HG03025 (cell line): ENCODE data around the gene VSIG8.

ENCODE experiments used
- ATAC-seq: cut with Tn5 transposase; IDR thresholded peaks from one replicate; pipeline ENCODE4 v1.9.1; 2021; ENCODE audit warnings: mild to moderate bottlenecking, moderate library complexity; ENCODE audit not compliant: unreplicated experiment, low FRiP score

VSIG8 gene

GRCh38 chr1:159832309-159832708 lies 30.1 kb downstream of the VSIG8 start:
- ATAC-seq = no peak

GRCh38 chr1:159831412-159832141 lies 30.9 kb downstream of the VSIG8 start:
- ATAC-seq = no peak

- no peak for ATAC-seq
Observed at GRCh38 chr1:159830722-159831121, 31.7 kb downstream of the VSIG8 start.

GRCh38 chr1:159829822-159830465 lies 32.5 kb downstream of the VSIG8 start:
- ATAC-seq = no peak

- ATAC-seq = peak; percentile 87
Observed at GRCh38 chr1:159829273-159829634, 33.2 kb downstream of the VSIG8 start.

- no peak for ATAC-seq
Observed at GRCh38 chr1:159828581-159829272, 33.7 kb downstream of the VSIG8 start.

- no peak for ATAC-seq
Observed at GRCh38 chr1:159828176-159828575, 34.3 kb downstream of the VSIG8 start.

- no peak for ATAC-seq
Observed at GRCh38 chr1:159827549-159827948, 34.9 kb downstream of the VSIG8 start.

- ATAC-seq = no peak
Observed at GRCh38 chr1:159827102-159827490, 35.4 kb downstream of the VSIG8 start.

GRCh38 chr1:159826441-159827101 lies 35.9 kb downstream of the VSIG8 start, which contains the start of gene SLAMF8:
TSS of gene SLAMF8 (plus strand) at chr1:159826873. CDS start at chr1:159826899, 26 bp downstream.
- ATAC-seq = no peak

GRCh38 chr1:159825564-159825963 lies 36.9 kb downstream of the VSIG8 start:
- ATAC-seq = no peak

- no peak for ATAC-seq
Observed at GRCh38 chr1:159823406-159823805, 39.1 kb downstream of the VSIG8 start.

GRCh38 chr1:159821171-159821867 lies 41.1 kb downstream of the VSIG8 start:
- no peak for ATAC-seq

- no peak for ATAC-seq
Observed at GRCh38 chr1:159817276-159818041, 45.0 kb downstream of the VSIG8 start.

- ATAC-seq = no peak
Observed at GRCh38 chr1:159815926-159816325, 46.5 kb downstream of the VSIG8 start.

- no peak for ATAC-seq
Observed at GRCh38 chr1:159804924-159805323, 57.5 kb downstream of the VSIG8 start.
